Body of pancreas (tissue), 4 donors: ENCODE measurements around the gene RASGEF1C.

ENCODE experiments used
- CTCF ChIP-seq, 7 experiments: fragments of 450-650 bp in 4 of 7; fragments of 200-600 bp in 3 of 7; sonication (generic) in 3 of 7; IDR thresholded peaks; one replicate each; pipeline ENCODE4 v1.5.1; 2016 to 2019; ENCODE audit warnings: antibody characterized with exemption in 7 of 7
- POLR2A ChIP-seq, 3 donors: fragments of 450-650 bp; IDR thresholded peaks; one replicate each; pipeline ENCODE4 v1.6.1; 2016; ENCODE audit warnings: antibody characterized with exemption in 3 of 3, mild to moderate bottlenecking in 2 of 3

DNA sequence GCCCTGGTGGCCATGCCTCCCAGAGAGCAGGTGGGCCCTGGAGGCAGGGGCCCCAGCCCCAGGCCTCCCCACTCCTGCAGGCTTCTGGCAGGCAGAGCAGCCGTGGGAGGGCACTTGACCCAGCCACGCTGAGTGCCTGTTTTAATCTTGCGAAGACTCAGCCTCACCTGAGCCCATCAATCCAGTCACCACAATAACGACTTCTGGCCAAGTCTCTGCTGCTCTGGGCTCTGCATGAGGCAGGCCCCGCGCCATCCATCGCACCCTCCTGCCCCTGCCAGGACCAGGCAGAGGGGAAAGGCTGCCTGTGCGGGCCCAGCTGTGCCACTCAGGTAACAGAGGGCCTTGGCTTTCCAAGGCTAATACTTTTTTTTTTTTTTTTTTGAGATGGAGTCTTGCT lies 32.8 kb downstream of the RASGEF1C start:
- no peak for TF ChIP-seq CTCF (IDR thresholded peaks at IDR 0.05)
- TF ChIP-seq POLR2A (IDR thresholded peaks at IDR 0.05): no peak
